ENCODE results near the gene LAPTM5. TPM values are rescaled to one million over a fixed set of nuclear protein-coding genes. Genes with fewer than 3 reads are reported as not detected.

The LAPTM5 gene
- total and polyA plus RNA-seq, 2 of the 8 experiments (the other 6 are each of a cell fraction or from before 2014, with no cell fraction given) = 0.37 to 1.4 TPM

DNA sequence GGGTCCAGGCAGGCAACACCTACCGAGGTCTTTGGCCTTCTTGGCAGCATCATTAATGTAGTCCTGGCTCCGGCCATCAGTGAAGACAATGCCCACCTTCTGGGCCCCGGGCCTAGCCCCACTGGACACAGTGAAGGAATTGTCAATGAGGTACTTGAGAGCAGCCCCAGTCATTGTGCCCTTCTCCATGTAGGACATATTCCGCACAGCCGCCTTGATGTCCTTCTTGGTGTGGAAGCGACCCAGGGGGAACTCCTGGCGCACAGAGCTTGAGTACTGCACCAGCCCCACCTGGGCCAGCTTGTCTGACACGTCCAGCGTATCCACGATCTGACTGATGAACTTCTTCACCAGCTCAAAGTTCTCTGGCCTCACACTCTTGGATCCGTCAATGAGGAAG lies 41.7 kb downstream of the LAPTM5 start (continued):
- TF ChIP-seq, protein P1, sequence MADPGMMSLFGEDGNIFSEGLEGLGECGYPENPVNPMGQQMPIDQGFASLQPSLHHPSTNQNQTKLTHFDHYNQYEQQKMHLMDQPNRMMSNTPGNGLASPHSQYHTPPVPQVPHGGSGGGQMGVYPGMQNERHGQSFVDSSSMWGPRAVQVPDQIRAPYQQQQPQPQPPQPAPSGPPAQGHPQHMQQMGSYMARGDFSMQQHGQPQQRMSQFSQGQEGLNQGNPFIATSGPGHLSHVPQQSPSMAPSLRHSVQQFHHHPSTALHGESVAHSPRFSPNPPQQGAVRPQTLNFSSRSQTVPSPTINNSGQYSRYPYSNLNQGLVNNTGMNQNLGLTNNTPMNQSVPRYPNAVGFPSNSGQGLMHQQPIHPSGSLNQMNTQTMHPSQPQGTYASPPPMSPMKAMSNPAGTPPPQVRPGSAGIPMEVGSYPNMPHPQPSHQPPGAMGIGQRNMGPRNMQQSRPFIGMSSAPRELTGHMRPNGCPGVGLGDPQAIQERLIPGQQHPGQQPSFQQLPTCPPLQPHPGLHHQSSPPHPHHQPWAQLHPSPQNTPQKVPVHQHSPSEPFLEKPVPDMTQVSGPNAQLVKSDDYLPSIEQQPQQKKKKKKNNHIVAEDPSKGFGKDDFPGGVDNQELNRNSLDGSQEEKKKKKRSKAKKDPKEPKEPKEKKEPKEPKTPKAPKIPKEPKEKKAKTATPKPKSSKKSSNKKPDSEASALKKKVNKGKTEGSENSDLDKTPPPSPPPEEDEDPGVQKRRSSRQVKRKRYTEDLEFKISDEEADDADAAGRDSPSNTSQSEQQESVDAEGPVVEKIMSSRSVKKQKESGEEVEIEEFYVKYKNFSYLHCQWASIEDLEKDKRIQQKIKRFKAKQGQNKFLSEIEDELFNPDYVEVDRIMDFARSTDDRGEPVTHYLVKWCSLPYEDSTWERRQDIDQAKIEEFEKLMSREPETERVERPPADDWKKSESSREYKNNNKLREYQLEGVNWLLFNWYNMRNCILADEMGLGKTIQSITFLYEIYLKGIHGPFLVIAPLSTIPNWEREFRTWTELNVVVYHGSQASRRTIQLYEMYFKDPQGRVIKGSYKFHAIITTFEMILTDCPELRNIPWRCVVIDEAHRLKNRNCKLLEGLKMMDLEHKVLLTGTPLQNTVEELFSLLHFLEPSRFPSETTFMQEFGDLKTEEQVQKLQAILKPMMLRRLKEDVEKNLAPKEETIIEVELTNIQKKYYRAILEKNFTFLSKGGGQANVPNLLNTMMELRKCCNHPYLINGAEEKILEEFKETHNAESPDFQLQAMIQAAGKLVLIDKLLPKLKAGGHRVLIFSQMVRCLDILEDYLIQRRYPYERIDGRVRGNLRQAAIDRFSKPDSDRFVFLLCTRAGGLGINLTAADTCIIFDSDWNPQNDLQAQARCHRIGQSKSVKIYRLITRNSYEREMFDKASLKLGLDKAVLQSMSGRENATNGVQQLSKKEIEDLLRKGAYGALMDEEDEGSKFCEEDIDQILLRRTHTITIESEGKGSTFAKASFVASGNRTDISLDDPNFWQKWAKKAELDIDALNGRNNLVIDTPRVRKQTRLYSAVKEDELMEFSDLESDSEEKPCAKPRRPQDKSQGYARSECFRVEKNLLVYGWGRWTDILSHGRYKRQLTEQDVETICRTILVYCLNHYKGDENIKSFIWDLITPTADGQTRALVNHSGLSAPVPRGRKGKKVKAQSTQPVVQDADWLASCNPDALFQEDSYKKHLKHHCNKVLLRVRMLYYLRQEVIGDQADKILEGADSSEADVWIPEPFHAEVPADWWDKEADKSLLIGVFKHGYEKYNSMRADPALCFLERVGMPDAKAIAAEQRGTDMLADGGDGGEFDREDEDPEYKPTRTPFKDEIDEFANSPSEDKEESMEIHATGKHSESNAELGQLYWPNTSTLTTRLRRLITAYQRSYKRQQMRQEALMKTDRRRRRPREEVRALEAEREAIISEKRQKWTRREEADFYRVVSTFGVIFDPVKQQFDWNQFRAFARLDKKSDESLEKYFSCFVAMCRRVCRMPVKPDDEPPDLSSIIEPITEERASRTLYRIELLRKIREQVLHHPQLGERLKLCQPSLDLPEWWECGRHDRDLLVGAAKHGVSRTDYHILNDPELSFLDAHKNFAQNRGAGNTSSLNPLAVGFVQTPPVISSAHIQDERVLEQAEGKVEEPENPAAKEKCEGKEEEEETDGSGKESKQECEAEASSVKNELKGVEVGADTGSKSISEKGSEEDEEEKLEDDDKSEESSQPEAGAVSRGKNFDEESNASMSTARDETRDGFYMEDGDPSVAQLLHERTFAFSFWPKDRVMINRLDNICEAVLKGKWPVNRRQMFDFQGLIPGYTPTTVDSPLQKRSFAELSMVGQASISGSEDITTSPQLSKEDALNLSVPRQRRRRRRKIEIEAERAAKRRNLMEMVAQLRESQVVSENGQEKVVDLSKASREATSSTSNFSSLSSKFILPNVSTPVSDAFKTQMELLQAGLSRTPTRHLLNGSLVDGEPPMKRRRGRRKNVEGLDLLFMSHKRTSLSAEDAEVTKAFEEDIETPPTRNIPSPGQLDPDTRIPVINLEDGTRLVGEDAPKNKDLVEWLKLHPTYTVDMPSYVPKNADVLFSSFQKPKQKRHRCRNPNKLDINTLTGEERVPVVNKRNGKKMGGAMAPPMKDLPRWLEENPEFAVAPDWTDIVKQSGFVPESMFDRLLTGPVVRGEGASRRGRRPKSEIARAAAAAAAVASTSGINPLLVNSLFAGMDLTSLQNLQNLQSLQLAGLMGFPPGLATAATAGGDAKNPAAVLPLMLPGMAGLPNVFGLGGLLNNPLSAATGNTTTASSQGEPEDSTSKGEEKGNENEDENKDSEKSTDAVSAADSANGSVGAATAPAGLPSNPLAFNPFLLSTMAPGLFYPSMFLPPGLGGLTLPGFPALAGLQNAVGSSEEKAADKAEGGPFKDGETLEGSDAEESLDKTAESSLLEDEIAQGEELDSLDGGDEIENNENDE (IDR thresholded peaks at IDR 0.05; ENCODE audit: insufficient replicate concordance, low read length) = no peak
- TF ChIP-seq NRF1 (IDR thresholded peaks at IDR 0.05; ENCODE audit: low read depth, low read length) = no peak
- no peak for TF ChIP-seq EGR1 (IDR thresholded peaks at IDR 0.05; ENCODE audit: borderline replicate concordance, low read depth, low read length)
- TF ChIP-seq TAF7 (optimal IDR thresholded peaks at IDR 0.05; ENCODE audit: borderline replicate concordance, low read depth, low read length) = no peak
- TF ChIP-seq CBX5 (IDR thresholded peaks at IDR 0.05; ENCODE audit: low read depth, low read length) = no peak
- no peak for TF ChIP-seq RAD21 (IDR thresholded peaks at IDR 0.05 in 1 of 2, conservative IDR thresholded peaks at IDR 0.05 in 1 of 2; ENCODE audit: low read depth in 2 of 2, low read length in 2 of 2)
- no peak for TF ChIP-seq PHF8 (conservative IDR thresholded peaks at IDR 0.05; ENCODE audit: low read depth, low read length)
